GM12878 (cell line): Measurements from ENCODE around the gene KLK2. TPM values are rescaled to one million over a fixed set of nuclear protein-coding genes. Genes with fewer than 3 reads are reported as not detected.

Experiments used
- ATAC-seq: fragments of 200-7000 bp; cut with Tn5 transposase; 3 replicates; pipeline ENCODE4 v1.9.1; 2020; ENCODE audit warnings: mild to moderate bottlenecking, moderate library complexity
- BruUV-seq: library from RNA; stranded (reverse); fragments of 400-500 nt; replicated peaks from 2 replicates; lab custom pipeline; 2021; lab: Mats Ljungman, UMichigan
- CTCF ChIA-PET: fragments of 300-600 bp; sonication (Branson Sonifier 250); formaldehyde crosslinking; extraction: SDS; loops from one replicate; lab custom pipeline; 2021; ENCODE audit warnings: inconsistent platforms; lab: Yijun Ruan, JAX
- POLR2A ChIA-PET: fragments of 350-600 bp; formaldehyde crosslinking; extraction: SDS; loops from one replicate; lab custom pipeline; 2021; ENCODE audit warnings: inconsistent platforms; lab: Charles Lee
- RAD21 ChIA-PET: fragments of 300-600 bp; sonication (Branson Sonifier 250); formaldehyde crosslinking; loops from one replicate; lab custom pipeline; 2023; ENCODE audit warnings: antibody characterized with exemption; ENCODE audit not compliant: unreplicated experiment; lab: Charles Lee
- SMC1A ChIA-PET: fragments of 300-600 bp; sonication (Branson Sonifier 250); formaldehyde crosslinking; loops from one replicate; lab custom pipeline; 2023; ENCODE audit not compliant: unreplicated experiment, uncharacterized antibody; lab: Charles Lee
- DNase-seq: peaks from one replicate; pipeline ENCODE4 v3.0.0-alpha.2; 2011; ENCODE audit warnings: low read depth, low spot score
- FAIRE-seq: peaks from 3 replicates; lab custom pipeline; 2011; peaks lifted over from hg19 to GRCh38; lab: Jason Lieb, UNC
- H2AFZ ChIP-seq: 2 replicates; pipeline ENCODE4 v1.6.0; 2011; ENCODE audit warnings: low read depth, low read length, control low read depth; ENCODE audit not compliant: control insufficient read depth
- H3K27ac ChIP-seq: 2 replicates; pipeline ENCODE4 v1.5.1; 2011; ENCODE audit warnings: control low read depth; ENCODE audit not compliant: control insufficient read depth, insufficient read depth
- H3K27me3 ChIP-seq, 2 experiments: replicated peaks in 1 of 2; 2 replicates each; pipeline versions ENCODE4 v1.6.0 to v1.6.1; 2011; ENCODE audit warnings: low read length in 1 of 2; ENCODE audit not compliant: control insufficient read depth in 2 of 2, insufficient read depth in 2 of 2
- H3K36me3 ChIP-seq, 2 experiments: 2 replicates each; pipeline ENCODE4 v1.5.1; 2011; ENCODE audit warnings: low read length in 1 of 2; ENCODE audit not compliant: control insufficient read depth in 2 of 2, insufficient read depth in 2 of 2
- H3K4me1 ChIP-seq: 2 replicates; pipeline ENCODE4 v1.6.1; 2011; ENCODE audit warnings: mild to moderate bottlenecking, low read length, moderate library complexity, mixed read lengths; ENCODE audit not compliant: control insufficient read depth, insufficient read depth
- H3K4me2 ChIP-seq: 2 replicates; pipeline ENCODE4 v1.6.0; 2011; ENCODE audit warnings: control low read depth; ENCODE audit not compliant: control insufficient read depth, insufficient read depth
- H3K4me3 ChIP-seq: fragments of 200-600 bp; sonication (generic); 2 replicates; pipeline ENCODE4 v1.5.1; 2016
- H3K79me2 ChIP-seq: 2 replicates; pipeline ENCODE4 v1.6.0; 2011; ENCODE audit warnings: low read length; ENCODE audit not compliant: control insufficient read depth, insufficient read depth
- H3K9ac ChIP-seq: 2 replicates; pipeline ENCODE4 v1.8.0; 2011; ENCODE audit warnings: low read length, control low read depth, mixed read lengths; ENCODE audit not compliant: control insufficient read depth, insufficient read depth
- H3K9me3 ChIP-seq: replicated peaks from 3 replicates; pipeline ENCODE4 v1.5.1; 2011; ENCODE audit warnings: mild to moderate bottlenecking, low read length; ENCODE audit not compliant: control insufficient read depth, insufficient read depth
- H4K20me1 ChIP-seq: 2 replicates; pipeline ENCODE4 v1.6.0; 2011; ENCODE audit not compliant: control insufficient read depth, insufficient read depth
- IRF4 ChIP-seq: IDR thresholded peaks from 2 replicates; pipeline ENCODE4 v1.6.1; 2011; ENCODE audit warnings: low read depth, low read length
- JUND ChIP-seq: IDR thresholded peaks from 2 replicates; pipeline ENCODE4 v1.6.1; 2012; ENCODE audit warnings: low read depth, mild to moderate bottlenecking, low read length, improper control_type of control experiment, moderate library complexity
- NRF1 ChIP-seq: conservative IDR thresholded peaks from 2 replicates; pipeline ENCODE4 v1.6.1; 2011; ENCODE audit warnings: mild to moderate bottlenecking, low read depth, low read length, improper control_type of control experiment
- TAF1 ChIP-seq: IDR thresholded peaks from 2 replicates; pipeline ENCODE4 v1.6.1; 2011; ENCODE audit warnings: mild to moderate bottlenecking, low read depth, low read length, borderline replicate concordance
- WGBS: methylation state at CpG from one replicate; pipeline ENCODE4 v1.1.6; 2016; ENCODE audit warnings: low lambda C conversion rate; ENCODE audit not compliant: insufficient replicate concordance, insufficient coverage; ENCODE audit errors: missing lambda C conversion rate; 5-methylcytosine and 5-hydroxymethylcytosine counted together
- in situ Hi-C: fragments of 300-500 bp; cut with MboI; formaldehyde crosslinking; loops from 9 replicates; pipeline ENCODE4 v1.14.3; 2018; ENCODE audit warnings: mixed read lengths
- intact Hi-C: fragments of 100-400 bp; cut with micrococcal nuclease; formaldehyde crosslinking; loops from one replicate; pipeline ENCODE4 v1.14.2; 2022; ENCODE audit not compliant: unreplicated experiment
- polyA plus RNA-seq, 11 experiments: library from polyadenylated mRNA; depleted of rRNA in 4 of 11; unstranded in 6 of 11; stranded (reverse) in 5 of 11; fragments of >200 nt; fragmentation: Nextera tagmentation in 4 of 11; fragmentation: Illumina TruSeq in 1 of 11; extraction: Ambion mirVana in 4 of 11; extraction: Trizol in 1 of 11; gene quantifications; 1 replicate in 1 of 11; 2 replicates in 10 of 11; pipeline versions ENCODE4 v1.2.1 to v1.2.3, GENCODE V29; 2011 to 2016; ENCODE audit warnings: inconsistent platforms in 2 of 11, missing spikeins in 2 of 11, low read depth in 1 of 11
- total RNA-seq, 4 experiments: library from RNA; depleted of rRNA in 3 of 4; stranded (reverse); fragments of >200 nt in 3 of 4; fragmentation: Illumina TruSeq in 1 of 4; extraction: Trizol in 1 of 4; gene quantifications; 2 replicates each; pipeline versions ENCODE4 v1.2.1 to v1.2.3, GENCODE V29; 2013 to 2021

KLK2 gene
- total and polyA plus RNA-seq, 10 of the 15 experiments (the other 5 are each of a cell fraction or from before 2014, with no cell fraction given) = 0.19 to 3.1 (median 1.2) TPM

GRCh38 chr19:50826492-50827240, 46.6 kb upstream of the KLK2 start:
- H3K9ac ChIP-seq = no peak overlapping the region
- intact Hi-C loops = no loop called here
- DNase-seq (no peak), FAIRE-seq (no peak)
- POLR2A ChIA-PET = no interaction called here
- no TSS peak for BruUV-seq
- no peak for TF ChIP-seq JUND
- no peak for TF ChIP-seq NRF1
- TF ChIP-seq, all 136 proteins: peak for 0
- Histone ChIP-seq H3K79me2 (no peaks in the 10 kb centered on the region), H3K4me2 (no peak overlapping the region), H3K4me3 (no peak overlapping the region), H2AFZ (no peak overlapping the region), H3K27me3 (no peaks in the 10 kb centered on the region), H3K36me3 (no peaks in the 10 kb centered on the region), H3K27ac (no peak overlapping the region), H3K4me1 (no peaks in the 10 kb centered on the region), H4K20me1 (no peaks in the 10 kb centered on the region), H3K9me3 (no peaks in the 10 kb centered on the region)
- WGBS = 69% methylated on average over 43 of the region's 43 CpGs
- ChIA-PET CTCF (interaction anchor here (0.5 kb wide), 1 partner anchor 82 kb away, joined by 4 read pairs; no protein-coding TSS in a partner anchor), SMC1A (no interaction called here), RAD21 (no interaction called here)
- in situ Hi-C loops = no loop called here
- ATAC-seq = no peak

DNA sequence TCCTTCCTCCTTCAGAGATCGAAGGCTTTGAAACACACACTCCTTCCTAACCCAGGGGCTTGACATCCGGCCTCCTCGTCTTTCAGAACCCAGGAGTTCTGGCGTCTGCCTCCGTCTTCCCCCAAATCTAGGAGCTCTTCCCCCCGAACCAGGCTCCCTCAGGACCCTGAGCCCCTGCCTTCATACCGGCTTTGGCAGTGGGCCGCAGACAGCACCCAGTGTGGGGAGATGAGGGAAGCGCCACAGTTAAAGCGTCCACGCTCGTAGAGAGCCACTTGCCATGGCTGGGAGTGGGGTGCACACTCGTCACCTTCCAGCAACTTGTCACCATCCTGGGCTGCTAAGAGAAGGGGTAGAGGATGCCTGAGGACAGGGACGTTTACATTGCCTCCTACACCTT, 45.8 kb upstream of the KLK2 start:
- no peak for ATAC-seq
- no peak for FAIRE-seq

More for the DNA sequence above, 45.8 kb upstream of the KLK2 start:
- Histone ChIP-seq H3K9me3 (no peaks in the 10 kb centered on the region), H4K20me1 (no peaks in the 10 kb centered on the region), H3K36me3 (no peaks in the 10 kb centered on the region), H3K4me2 (no peak overlapping the region), H3K4me3 (no peak overlapping the region), H2AFZ (no peak overlapping the region), H3K4me1 (no peaks in the 10 kb centered on the region), H3K9ac (no peak overlapping the region), H3K79me2 (no peaks in the 10 kb centered on the region), H3K27ac (no peak overlapping the region), H3K27me3 (no peaks in the 10 kb centered on the region)
- POLR2A ChIA-PET = no interaction called here
- SMC1A ChIA-PET = no interaction called here
- BruUV-seq = no TSS peak
- TF ChIP-seq IRF4 = no peak
- TF ChIP-seq TAF1 = no peak
- RAD21 ChIA-PET = no interaction called here
- CTCF ChIA-PET = interaction anchor here (0.5 kb wide), 1 partner anchor 82 kb away, joined by 4 read pairs; no protein-coding TSS in a partner anchor
- intact Hi-C loops (no loop called here), in situ Hi-C loops (no loop called here)
- WGBS = 58% methylated on average over 14 of the region's 14 CpGs
- no peak for DNase-seq
